ENCODE data around the gene PTGIS.

PTGIS gene

DNA sequence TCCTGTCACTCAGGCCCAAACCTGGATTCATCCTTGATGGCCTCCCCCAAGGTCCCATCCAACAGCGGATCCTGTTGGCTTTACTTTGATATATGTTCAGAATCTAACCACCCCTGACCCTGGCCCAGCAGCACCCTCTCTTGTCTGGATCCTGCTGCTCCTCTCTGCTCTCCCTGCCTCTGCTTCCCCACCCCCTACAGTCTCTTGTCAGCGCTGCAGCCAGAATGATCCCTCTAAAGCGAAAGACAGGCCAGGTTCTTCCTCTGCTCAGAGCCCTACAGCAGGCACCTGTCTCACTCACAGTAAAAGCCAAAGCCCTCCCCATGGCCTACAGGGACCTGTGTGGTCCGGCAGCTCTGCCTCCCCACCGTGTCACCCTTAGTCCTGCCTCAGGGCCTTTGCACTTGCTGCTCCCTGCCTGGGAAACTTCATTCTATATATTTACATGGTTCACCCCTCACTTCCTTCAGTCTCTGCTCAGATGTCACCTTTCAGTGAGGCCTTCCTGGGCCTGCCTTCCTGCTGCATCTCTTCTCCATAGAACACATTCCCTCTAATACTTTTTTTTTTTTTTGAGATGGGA is 48.1 kb downstream of the PTGIS start:
- no peak for DNase-seq

GRCh38 chr20:49519212-49519712 is 48.7 kb downstream of the PTGIS start:
- DNase-seq = no peak

DNA sequence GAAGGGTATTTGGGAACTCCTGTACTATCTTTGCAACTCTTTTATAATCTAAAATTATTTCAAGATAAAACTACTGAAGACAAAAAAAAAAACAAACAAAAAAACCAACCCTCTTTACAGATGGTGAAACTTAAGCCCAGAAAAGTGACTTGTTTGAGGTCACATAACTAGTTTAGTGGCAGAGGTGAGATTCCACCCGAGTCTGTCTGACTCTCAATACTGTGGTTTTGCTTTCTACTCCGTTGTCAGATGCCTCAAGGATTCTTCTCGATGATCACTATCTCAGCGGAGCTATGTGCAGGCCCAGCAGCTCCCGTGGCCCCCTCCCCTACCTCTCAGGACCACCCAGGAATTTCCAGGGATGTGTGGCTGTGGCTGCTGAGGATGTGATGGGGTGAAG is 49.4 kb downstream of the PTGIS start:
- no peak for DNase-seq

DNA sequence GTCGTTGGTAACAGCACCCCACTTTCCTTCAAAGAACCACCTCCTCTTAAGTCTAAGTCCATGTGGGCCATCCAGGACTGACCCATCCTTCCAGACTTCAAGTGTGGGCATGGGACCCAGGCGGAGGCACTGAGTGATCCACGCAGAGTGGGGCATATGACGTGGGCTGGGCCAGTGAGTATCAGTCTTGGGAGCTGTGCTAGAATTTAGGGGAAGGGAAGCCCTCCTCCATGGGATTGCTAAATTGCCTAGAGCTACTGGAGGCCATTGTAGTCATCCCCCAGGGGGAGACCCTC is 50.2 kb downstream of the PTGIS start:
- DNase-seq = no peak

DNA sequence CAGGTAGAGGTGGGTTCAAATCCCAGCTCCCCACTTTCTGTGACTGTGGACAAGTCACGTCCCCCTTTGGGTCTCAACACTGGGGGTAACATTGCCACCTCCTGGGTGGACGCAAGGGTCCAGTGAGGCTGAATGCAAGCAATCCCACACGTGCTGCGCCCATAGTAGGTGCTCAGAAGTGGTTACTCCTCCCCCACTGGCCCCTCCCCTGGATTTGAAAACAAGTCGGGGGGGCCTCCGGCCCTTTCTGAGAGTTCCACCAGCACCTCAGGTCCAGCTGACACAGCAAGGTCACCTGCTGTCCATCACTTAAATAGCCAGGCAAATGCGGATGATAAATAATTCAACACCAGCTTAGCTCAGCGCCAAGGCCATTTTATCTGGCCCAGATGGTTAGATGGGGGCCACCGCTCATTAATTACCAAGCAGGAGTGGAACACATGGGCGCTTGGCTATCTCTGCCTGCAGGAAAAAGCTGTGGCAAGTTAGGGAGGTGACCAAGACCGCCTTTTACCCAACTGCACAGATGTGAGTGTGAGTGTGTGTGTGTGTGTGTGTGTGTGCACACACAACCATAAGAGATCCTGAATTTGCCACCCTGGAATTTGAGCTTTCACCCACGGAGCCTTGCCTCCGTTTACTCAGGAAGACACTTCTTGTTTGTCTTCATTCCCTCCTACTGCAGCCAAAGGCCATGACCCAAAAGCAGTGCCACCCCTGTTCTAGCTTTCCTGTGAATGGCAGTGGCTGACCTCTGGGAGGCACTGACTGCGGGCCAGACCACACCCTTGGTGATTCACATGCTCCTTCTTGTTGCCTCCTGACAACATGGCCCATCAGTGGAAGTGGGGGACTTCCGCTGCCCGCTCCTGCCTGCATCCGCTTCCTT is 50.8 kb downstream of the PTGIS start:
- no peak for DNase-seq

- DNase-seq = no peak
These were observed 52.4 kb downstream of the PTGIS start for GRCh38 chr20:49515586-49515985.

DNA sequence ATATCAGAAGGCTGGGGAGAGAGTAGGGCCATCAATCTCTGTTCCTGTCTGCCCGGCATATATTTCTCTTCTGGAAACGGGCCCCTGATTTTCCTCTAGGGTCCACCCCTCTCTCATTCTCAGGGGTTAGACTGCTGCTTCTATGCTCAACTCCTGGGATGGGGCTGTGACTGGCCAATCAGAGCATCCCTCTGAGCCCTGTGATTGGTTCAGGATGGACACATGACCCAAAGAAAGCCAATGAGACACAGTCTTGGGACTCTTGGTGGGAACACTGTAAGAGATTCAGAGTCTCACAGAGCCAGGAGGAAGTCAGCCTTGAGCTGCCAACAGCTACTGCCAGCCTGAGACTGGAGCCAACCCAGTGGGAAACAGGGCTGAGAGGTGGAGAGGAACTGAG is 54.4 kb downstream of the PTGIS start:
- no peak for DNase-seq

DNA sequence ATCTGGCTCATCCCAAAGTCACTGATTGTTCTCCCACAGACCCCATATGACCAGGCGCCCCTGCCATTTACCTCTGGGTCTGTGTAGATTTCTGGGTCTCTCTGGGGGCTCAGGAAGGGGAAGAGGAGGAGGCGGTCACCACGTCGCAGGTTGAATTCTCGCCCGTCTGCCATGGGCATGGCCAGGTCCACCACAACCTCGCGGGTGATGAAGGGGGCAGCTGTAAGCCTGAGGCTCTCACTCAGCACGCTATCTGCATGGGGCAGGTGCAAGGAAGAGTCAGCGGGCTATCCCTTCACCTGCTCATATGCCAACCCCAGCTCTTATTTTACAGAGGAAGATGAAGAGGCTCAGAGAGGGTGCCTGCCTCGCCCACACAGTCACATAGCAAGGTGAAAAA is 54.9 kb downstream of the PTGIS start:
- DNase-seq = no peak

DNA sequence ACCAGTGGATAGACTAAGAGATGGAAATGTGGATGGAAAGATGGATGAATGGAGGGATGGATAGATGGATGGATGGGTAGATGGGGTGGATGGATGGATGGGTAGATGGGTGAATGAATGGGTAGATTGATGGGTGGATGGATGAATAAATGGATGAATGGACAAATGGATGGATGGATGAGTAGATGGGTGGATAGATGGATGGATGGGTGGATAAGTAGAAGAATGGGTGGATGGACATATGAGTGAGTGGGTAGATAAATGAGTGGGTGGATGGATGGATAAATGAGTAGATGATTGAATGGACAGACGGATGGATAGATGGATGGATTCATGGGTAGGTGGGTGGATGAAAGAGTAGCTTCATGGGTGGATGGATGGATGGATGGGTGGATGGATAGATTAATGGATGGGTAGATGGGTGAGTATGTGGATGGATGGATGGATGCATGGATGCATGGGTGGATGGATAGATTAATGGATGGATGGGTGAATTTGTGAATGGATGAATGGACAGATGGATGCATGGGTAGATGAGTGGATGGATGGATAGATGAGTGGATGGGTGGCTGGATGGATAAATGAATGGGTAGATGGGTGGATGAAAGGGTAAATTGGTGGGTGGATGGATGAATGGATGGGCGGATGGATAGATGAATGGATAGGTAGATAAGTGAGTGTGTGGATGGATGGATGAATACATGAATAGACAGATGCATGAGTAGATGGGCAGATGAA is 56.0 kb downstream of the PTGIS start:
- no peak for DNase-seq

DNA sequence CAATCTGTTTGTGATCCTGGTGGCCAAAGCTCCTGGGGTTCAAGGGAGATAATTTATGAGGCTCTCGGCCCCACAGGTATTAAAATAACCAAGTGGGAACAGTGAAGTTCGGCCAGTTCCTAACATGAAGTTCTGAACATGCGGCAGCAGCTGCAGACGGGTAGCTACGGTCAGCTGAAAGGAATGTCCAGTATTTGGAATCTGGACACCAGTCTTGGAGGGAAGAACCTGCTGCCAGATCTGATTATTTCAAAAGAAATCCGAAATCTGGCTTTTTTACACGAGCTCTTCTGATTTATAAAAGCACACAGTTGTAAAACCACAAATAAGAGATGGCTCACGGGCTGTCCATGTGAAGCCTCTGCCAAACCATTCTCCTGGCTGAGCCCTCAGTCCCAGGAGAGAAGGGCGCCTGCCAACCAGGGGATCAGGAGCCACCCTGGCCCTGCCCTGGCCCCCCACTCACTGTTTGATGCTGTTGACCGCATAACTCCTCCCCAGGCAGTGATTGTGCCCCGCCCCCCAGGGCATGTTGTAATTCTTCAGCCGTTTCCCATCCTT is 57.3 kb downstream of the PTGIS start:
- DNase-seq = no peak

DNA sequence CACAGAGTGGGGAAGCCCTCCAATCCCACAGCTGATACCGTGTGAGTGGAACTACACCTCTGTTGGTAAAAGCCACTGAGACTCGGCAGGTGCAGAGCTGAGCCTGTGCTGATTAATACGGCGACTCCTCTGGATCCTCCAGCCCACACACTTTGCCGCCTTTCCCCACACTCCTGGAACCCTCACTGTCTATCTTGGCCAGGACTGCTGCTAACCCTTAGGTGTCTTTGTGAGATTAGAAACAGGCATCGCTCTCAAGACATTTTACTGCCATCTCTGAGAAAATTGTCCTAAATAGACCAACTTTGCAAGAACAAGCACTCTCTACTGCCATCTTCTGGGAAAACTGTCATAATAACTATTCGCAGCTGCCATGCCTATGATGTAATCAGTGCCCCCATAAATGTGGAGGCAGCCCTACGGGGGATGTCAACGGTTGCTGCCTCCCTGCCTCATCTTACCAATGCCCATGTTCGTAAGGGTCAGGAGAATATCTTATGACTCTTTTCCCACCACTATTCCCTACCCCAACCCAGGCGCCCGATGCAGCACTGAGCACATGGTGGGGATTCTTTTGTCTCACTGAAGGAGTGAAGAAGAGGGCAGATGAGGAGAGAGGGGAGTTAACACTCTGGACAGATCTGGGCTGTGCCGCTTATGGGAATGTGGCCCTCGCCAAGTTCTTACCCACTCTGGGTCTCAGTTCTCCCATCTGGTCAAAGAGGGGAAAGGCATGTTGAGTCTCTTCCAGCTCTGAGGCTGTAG is 59.3 kb downstream of the PTGIS start:
- peak in 1 of 2 donors; percentile 34 for DNase-seq

DNA sequence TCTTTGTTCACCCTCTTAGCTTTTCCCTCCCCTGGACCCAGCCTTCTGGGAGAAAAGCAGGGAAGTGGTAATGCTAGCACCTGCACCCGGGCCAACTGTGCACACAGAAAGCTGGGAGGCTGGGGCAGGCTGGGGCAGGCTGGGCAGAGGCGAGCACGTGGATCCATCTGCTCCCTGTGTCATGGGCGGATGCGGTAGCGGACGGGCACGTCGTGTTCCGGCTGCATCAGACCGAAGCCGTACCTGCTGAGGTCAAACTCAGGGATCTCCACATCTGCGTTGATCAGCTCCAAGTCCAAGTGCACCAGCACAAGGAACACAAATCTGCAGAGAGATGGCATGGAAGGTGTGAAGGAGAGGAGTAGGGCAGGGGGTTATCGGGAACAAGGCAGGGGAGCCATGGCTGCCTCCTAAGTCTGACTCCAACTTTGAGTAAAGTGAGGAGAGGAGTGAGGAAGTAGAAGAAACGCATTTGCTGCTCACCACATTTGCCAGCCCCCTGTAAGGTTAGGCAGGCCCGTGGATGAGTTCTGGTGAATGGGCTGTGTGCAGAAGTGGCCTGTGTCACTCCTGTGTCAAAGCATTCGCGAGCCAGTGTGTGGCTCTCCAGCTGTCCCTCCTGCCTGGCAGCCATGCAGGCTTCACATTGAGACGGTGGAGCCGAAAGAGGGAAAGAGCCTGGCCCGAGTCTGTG is 60.0 kb downstream of the PTGIS start:
- DNase-seq = no peak

DNA sequence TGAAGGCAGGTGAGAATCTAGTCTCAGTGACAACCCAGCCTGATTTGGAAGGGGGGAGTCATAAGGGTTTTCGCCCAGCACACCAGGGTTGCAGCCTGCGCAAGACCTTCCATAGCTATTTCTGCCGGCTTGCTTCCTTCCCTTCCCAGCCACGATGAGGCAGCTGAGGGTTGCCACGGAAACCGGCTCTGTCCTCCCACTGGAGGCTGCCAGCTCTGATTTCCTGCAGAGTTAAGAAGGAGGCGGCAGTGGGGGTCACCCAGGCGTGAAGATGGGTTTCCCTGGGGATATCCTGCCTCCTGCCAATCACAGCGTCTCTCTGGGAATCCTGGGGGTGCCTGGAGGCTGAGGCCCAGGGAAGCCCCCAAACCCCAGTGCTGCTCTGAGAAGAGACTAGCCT is 62.4 kb downstream of the PTGIS start:
- no peak for DNase-seq

DNA sequence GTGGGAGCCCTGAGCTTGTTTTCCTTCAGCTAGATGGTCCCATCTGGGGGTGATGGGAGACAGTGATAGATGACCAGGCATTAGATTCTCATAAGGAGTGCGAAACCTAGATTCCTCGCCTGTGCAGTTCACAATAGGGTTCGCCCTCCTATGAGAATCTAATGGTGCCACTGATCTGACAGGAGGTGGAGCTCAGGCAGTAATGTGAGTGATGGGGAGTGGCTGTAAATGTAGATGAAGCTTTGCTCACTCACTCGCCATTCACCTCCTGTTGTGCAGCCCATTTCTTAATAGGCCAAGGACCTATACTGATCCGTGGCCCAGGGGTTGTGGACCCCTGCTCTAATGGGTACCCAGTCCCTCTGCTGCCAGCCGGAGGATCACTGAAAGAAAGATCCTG is 64.8 kb downstream of the PTGIS start:
- DNase-seq = no peak

GRCh38 chr20:49501917-49502316 is 66.0 kb downstream of the PTGIS start:
- DNase-seq = no peak

GRCh38 chr20:49497398-49497669 is 70.6 kb downstream of the PTGIS start:
- no peak for DNase-seq

DNA sequence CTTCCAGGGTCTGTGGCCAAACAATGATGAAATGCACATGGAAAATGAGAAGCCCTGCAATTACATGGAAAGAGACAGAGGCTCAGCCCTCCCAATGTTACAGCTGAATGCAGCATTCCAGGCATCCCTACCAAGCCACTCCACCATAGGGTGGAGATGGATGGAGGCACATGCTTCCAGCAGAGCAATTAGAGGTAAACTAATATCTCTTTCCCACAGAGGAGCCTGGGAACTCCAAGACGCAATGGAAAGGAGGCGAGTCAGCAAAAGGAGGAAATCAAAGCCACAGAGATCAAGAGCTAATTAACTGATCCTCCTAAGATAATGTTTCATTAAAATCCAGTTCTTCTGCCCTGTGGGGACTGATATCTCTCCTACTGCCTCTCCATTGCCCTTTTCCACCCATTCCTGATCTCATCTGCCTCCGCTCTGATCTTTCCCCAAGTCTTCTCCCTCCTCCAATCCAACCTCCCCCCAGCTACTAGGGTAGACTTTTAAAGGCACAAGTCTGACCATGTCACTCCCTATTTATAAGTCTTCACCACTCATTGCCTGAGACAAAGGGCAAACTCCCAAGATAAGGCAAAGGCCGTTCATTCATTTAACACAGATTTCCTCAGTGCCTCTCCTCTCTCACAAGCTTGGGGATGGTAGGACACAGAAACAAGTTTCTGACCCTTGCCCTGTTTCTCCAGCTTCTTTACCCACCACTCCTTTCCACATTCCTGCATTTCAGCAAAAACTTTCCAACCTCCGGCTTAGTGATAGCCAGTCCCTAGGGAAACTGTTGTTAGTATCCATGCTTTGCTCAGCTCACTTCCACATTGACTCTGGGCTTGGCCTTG is 71.2 kb downstream of the PTGIS start:
- DNase-seq = no peak

DNA sequence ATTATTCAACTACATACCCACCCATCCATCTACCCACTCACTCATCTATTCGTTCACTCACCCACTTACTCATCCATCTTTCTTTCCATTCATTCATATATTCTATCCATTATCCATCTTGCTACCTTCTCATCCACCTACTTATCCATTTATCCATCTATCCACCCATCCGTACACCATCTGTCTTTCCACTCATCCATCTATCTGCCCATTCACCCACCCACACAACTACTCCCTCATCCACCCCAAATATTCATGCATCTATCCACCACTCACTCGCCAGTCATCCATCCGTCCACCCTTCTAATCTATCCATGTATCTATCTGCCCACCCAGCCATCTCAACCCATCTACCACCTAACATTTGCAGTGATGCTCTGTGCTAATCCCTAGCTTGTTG is 71.9 kb downstream of the PTGIS start:
- no peak for DNase-seq

DNA sequence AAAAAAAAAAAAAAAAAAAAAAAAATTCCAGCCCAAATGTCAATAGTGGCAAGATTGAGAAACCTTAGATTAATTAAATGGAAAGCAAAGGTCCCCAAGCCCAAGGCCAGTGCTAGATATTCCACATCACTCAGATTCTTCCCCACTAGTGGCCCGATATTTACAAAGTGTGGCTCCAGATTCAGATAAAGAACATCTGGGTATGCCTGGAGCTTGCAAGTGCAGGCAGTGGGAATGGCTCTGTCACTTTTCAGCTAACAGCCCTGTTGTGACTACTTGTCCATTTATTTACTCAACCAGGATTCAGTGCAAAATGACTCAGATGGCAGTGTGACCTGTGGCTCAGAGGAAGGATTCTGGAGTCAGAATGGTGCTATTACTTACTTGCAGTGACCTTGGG is 77.2 kb downstream of the PTGIS start:
- DNase-seq = no peak

- no peak for DNase-seq
These were observed 78.2 kb downstream of the PTGIS start for GRCh38 chr20:49489688-49490087.

DNA sequence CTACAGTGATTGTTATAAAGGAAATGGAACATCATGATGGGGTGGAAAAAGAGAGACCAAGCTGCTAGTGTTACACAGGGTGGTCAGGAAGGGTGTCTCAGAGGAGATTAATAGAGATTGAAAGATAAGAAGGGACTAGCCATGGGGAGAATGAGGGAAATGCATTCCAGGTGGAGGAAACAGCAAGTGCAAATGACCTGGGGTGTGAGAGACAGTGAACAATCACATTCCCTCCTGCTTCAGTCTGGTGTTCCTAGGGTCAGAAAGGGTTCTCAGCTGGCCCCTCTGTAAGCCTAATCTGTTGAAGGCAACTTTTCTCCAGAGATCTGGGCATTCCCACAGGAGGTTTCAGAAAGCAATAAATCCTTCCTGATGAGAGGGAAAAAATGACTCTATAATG is 81.9 kb downstream of the PTGIS start:
- no peak for DNase-seq

- no peak for DNase-seq
These were observed 82.4 kb downstream of the PTGIS start for GRCh38 chr20:49485563-49485962.

All from CD4-positive, alpha-beta T cell treated with Interleukin-1 beta for 1 hour (primary cell).